Endothelial cell of umbilical vein (primary cell): ENCODE measurements around the gene GRAPL. TPM values are rescaled to one million over a fixed set of nuclear protein-coding genes. Genes with fewer than 3 reads are reported as not detected.
"Not testable (repeated sequence)": the region's sequence is repeated elsewhere in the genome, so short reads cannot be mapped to it uniquely, and the experiment has no call there.

Experiments
- Bru-seq: library from RNA; stranded (reverse); fragments of 400-500 nt; gene quantifications from one replicate; lab custom pipeline; 2021; lab: Mats Ljungman, UMichigan
- BruChase-seq, 2 experiments: library from RNA; stranded (reverse); fragments of 400-500 nt; gene quantifications; one replicate each; lab custom pipeline; 2021; lab: Mats Ljungman, UMichigan
- BruUV-seq: library from RNA; stranded (reverse); fragments of 400-500 nt; replicated peaks from 2 replicates; lab custom pipeline; 2021; lab: Mats Ljungman, UMichigan
- CTCF ChIA-PET: fragments of 300-600, 350-600 bp; sonication (Branson Sonifier 250); formaldehyde crosslinking; loops from one replicate; lab custom pipeline; 2021; ENCODE audit warnings: antibody characterized with exemption, inconsistent platforms; lab: Charles Lee
- POLR2A ChIA-PET: fragments of 300-600, 350-600 bp; sonication (Branson Sonifier 250); formaldehyde crosslinking; loops from one replicate; lab custom pipeline; 2021; ENCODE audit warnings: antibody characterized with exemption, inconsistent platforms; lab: Charles Lee
- DNase-seq: peaks from one replicate; pipeline ENCODE4 v3.0.0-alpha.2; 2011; ENCODE audit warnings: low read depth, low spot score
- FAIRE-seq: peaks from 2 replicates; lab custom pipeline; 2011; peaks lifted over from hg19 to GRCh38; lab: Jason Lieb, UNC
- H2AFZ ChIP-seq: 2 replicates; pipeline ENCODE4 v1.6.0; 2012; ENCODE audit warnings: low read depth, low read length, control low read depth, inconsistent platforms
- H3K27ac ChIP-seq: 2 replicates; pipeline ENCODE4 v1.5.1; 2011; ENCODE audit warnings: low read depth, mild to moderate bottlenecking, control low read depth, low read length, moderate library complexity; ENCODE audit not compliant: insufficient read depth
- H3K27me3 ChIP-seq, 2 experiments: 2 replicates each; pipeline versions ENCODE4 v1.6.0 to v1.6.1; 2011; ENCODE audit warnings: low read length in 2 of 2, mixed read lengths in 1 of 2; ENCODE audit not compliant: control insufficient read depth in 2 of 2, insufficient read depth in 2 of 2
- H3K36me3 ChIP-seq, 2 experiments: 2 replicates in 1 of 2; 3 replicates in 1 of 2; pipeline ENCODE4 v1.5.1; 2011; ENCODE audit warnings: low read length in 2 of 2, mild to moderate bottlenecking in 1 of 2, moderate library complexity in 1 of 2; ENCODE audit not compliant: control insufficient read depth in 2 of 2, insufficient read depth in 2 of 2; ENCODE audit errors: extremely low read depth in 1 of 2
- H3K4me1 ChIP-seq: 3 replicates; pipeline ENCODE4 v1.5.1; 2011; ENCODE audit warnings: mild to moderate bottlenecking, low read length; ENCODE audit not compliant: control insufficient read depth, insufficient read depth; ENCODE audit errors: extremely low read depth
- H3K4me2 ChIP-seq: 2 replicates; pipeline ENCODE4 v1.6.1; 2011; ENCODE audit warnings: low read length, control low read depth, mixed read lengths; ENCODE audit not compliant: insufficient read depth
- H3K4me3 ChIP-seq, 3 experiments: fragments of 200-600 bp in 1 of 3; sonication (generic), shearing (Covaris generic) in 1 of 3; replicated peaks in 1 of 3; 2 replicates each; pipeline ENCODE4 v1.5.1; 2011 to 2016; ENCODE audit warnings: control low read depth in 3 of 3, low read length in 3 of 3, mild to moderate bottlenecking in 2 of 3, inconsistent platforms in 1 of 3, low read depth in 1 of 3, moderate library complexity in 1 of 3; ENCODE audit not compliant: insufficient read depth in 1 of 3
- H3K79me2 ChIP-seq: 2 replicates; pipeline ENCODE4 v1.6.0; 2012; ENCODE audit warnings: low read length, inconsistent platforms; ENCODE audit not compliant: control insufficient read depth, insufficient read depth
- H3K9ac ChIP-seq: replicated peaks from 2 replicates; pipeline ENCODE3; 2011; ENCODE audit warnings: low read length, control low read depth; ENCODE audit not compliant: insufficient read depth; ENCODE audit errors: extremely low read depth
- H3K9me1 ChIP-seq: replicated peaks from 3 replicates; pipeline ENCODE4 v1.6.0; 2011; ENCODE audit warnings: mild to moderate bottlenecking, low read length; ENCODE audit not compliant: control insufficient read depth, insufficient read depth; ENCODE audit errors: extremely low read depth
- H3K9me3 ChIP-seq: replicated peaks from 2 replicates; pipeline ENCODE4 v1.5.1; 2012; ENCODE audit warnings: low read length, inconsistent platforms; ENCODE audit not compliant: control insufficient read depth, insufficient read depth
- H4K20me1 ChIP-seq: replicated peaks from 2 replicates; pipeline ENCODE3; 2011; ENCODE audit warnings: mild to moderate bottlenecking, low read length; ENCODE audit not compliant: control insufficient read depth, insufficient read depth; ENCODE audit errors: extremely low read depth
- dilution Hi-C: fragments of 300-500 bp; cut with MboI; formaldehyde crosslinking; loops from one replicate; pipeline ENCODE4 v1.15.0; 2019; ENCODE audit warnings: low sequenced_read_pairs; ENCODE audit not compliant: extremely low pct_ligation_motif_present
- intact Hi-C: fragments of 100-400 bp; cut with micrococcal nuclease; formaldehyde crosslinking; loops from one replicate; pipeline ENCODE4 v1.10.0; 2022
- long read RNA-seq: library from polyadenylated mRNA; stranded (forward); transcript quantifications from one replicate; pipeline ENCODE4 v2.0.0, GENCODE V29; 2021
- polyA minus RNA-seq, 3 experiments: library from RNA; depleted of rRNA, polyadenylated mRNA; stranded (reverse); fragments of >200 nt; gene quantifications; 1 replicate in 1 of 3; 2 replicates in 2 of 3; pipeline ENCODE4 v1.2.3, GENCODE V29; 2011
- polyA plus RNA-seq, 4 experiments: library from polyadenylated mRNA; depleted of rRNA in 3 of 4; stranded (reverse) in 3 of 4; unstranded in 1 of 4; fragments of >200 nt; gene quantifications; 2 replicates each; pipeline versions ENCODE4 v1.2.1 to v1.2.3, GENCODE V29; 2011 to 2012; ENCODE audit warnings: missing spikeins in 1 of 4
- total RNA-seq: library from RNA; stranded (reverse); gene quantifications from 2 replicates; pipeline ENCODE4 v1.2.3, GENCODE V29; 2021

Gene GRAPL
- total RNA-seq (52.5 and 55.1 TPM in 2 replicates), polyA plus RNA-seq (20.7 and 22.8 TPM in 2 replicates), polyA minus RNA-seq (35.8 and 44.0 TPM in 2 replicates), Bru-seq, nascent RNA (percentile 49 among the genes with signal in this experiment), BruChase-seq, experiment 1, labeled RNA remaining after a 6-hour chase (percentile 67 among the genes with signal in this experiment), BruChase-seq, experiment 2, labeled RNA remaining after a 2-hour chase (percentile 62 among the genes with signal in this experiment)
- polyA plus RNA-seq (2011; cell fraction: cytosol; rRNA removed), result 8.0 and 9.0 TPM in 2 replicates
- polyA plus RNA-seq (2011; cell fraction: nucleus; rRNA removed), result 63.3 and 74.7 TPM in 2 replicates
- polyA plus RNA-seq (2012), result 14.8 and 15.1 TPM in 2 replicates
- not detected for polyA minus RNA-seq (2011; cell fraction: cytosol; rRNA and poly(A)+ RNA removed)
- polyA minus RNA-seq (2011; cell fraction: nucleus; rRNA and poly(A)+ RNA removed), result 37.3 and 55.9 TPM in 2 replicates
- long read RNA-seq, transcript GRAPL-201 (4 exons, 1,308 nt), result major isoform, 6 of 20 reads
- long read RNA-seq, partial matches to known transcripts, result 1 of 20 reads
- long read RNA-seq, other reads (novel, unspliced or antisense), result 13 of 20 reads

DNA sequence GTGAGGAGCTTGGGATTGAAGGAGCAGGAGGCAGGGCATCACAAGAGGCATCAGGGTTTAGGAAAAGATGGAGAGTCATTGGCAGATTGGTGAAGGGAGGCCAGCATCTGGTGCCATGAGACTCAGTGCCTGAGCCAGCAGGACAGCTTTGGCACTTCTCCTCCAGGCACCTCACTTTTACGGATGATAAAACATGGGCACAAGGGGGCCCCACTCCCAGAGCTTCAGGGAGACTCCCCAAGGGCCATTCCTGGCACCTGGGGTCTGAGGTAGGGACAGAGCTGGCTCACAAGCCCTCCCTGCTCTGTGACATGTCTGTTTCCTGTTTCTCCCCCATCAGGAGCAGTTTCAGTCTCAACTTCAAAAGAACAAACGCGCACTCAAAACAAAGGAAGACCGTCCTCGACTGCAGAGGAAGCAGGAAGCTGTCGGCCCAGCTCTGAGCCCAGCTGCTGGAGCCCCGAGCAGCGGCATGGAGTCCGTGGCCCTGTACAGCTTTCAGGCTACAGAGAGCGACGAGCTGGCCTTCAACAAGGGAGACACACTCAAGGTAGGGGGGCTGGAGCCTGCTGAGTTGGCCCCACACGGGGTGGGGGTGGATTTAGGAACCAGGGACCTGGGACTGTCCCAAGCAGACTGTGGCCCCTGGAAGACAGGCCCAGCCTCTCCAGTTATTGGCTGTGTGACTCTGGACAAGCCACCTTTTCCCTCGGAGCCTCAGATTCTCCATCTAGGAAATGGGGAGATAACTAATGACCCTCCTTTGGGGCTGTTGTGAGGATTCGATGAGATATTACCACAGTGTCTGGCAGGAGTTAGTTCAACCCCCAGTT, at the start of gene GRAPL:
GRAPL (plus strand) TSS at position 442 of the 833 bp plus-strand sequence; CDS start at position 473, 31 bp downstream.
- H3K27ac ChIP-seq, CTCF ChIA-PET: not testable (repeated sequence)

GRCh38 chr17:19088804-19089685, 38.3 kb upstream of the GRAPL start:
- H3K36me3 ChIP-seq, intact Hi-C loops, H3K79me2 ChIP-seq, DNase-seq, H3K9me1 ChIP-seq, dilution Hi-C loops, H3K4me2 ChIP-seq, CTCF ChIA-PET, H4K20me1 ChIP-seq, H3K27ac ChIP-seq, H3K4me3 ChIP-seq, H3K4me1 ChIP-seq, H3K9ac ChIP-seq, H3K9me3 ChIP-seq, POLR2A ChIA-PET, FAIRE-seq, H3K27me3 ChIP-seq, H2AFZ ChIP-seq, BruUV-seq: not testable (repeated sequence)

More for the DNA sequence above, at the start of gene GRAPL:
- H3K4me3 ChIP-seq, H3K36me3 ChIP-seq, POLR2A ChIA-PET, DNase-seq, H3K9ac ChIP-seq, H3K27me3 ChIP-seq, dilution Hi-C loops, H3K9me3 ChIP-seq, H3K4me1 ChIP-seq, H4K20me1 ChIP-seq, intact Hi-C loops, H3K79me2 ChIP-seq, H3K9me1 ChIP-seq, H3K4me2 ChIP-seq, H2AFZ ChIP-seq: not testable (repeated sequence)
- FAIRE-seq, result peak; percentile 99
- BruUV-seq, result TSS peak; percentile 48

DNA sequence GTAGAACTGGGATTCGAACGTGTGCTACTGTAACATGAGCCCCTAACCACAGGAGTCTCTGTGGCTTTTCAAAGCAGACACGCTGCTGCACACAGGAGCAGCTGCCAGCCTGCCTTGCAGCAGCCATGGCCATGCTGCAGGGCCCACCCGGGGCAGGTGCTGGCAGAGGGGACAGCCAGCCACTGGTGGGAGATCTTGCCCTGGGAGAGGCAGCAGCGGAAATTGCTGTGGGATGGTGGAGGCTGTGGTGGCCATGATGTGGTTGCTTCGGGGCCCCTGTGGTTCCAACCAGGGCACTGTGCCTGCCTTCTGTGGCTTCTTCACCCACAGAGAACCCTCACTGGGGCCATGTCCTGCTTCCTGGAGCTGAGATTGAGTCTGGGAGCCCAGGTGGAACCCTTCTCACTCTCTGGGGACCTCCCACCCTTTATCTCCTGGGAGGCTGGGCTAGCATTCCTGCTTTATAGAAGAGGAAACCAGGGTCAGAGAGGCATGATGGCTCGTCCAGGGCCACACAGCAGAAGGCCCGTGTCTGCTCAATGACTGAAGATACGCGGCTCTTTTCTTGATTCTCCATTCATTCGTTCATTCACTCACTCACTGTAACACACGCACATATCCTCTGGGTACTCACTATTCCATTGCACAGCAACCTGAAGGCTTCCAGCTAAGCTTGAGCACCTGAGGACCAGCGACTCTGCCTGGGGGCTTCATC, 37.2 kb upstream of the GRAPL start:
- H4K20me1 ChIP-seq, BruUV-seq, FAIRE-seq, H3K9me3 ChIP-seq, H3K9me1 ChIP-seq, DNase-seq, H3K36me3 ChIP-seq, dilution Hi-C loops, H3K4me2 ChIP-seq, H3K27ac ChIP-seq, H3K9ac ChIP-seq, H3K79me2 ChIP-seq, H2AFZ ChIP-seq, H3K4me3 ChIP-seq, CTCF ChIA-PET, POLR2A ChIA-PET, H3K4me1 ChIP-seq, intact Hi-C loops, H3K27me3 ChIP-seq: not testable (repeated sequence)
